Measurements from ENCODE around the gene NFATC2IP.

Gene NFATC2IP

GRCh38 chr16:29009050-29009837 is 58.5 kb downstream of the NFATC2IP start:
- no peak for DNase-seq (ENCODE audit: low read depth in 2 of 2)
- no peak overlapping the region for H3K4me3 ChIP-seq (replicated peaks in 1 of 2; ENCODE audit: low read depth in 2 of 2, low read length in 2 of 2)
- TF ChIP-seq, protein P1, sequence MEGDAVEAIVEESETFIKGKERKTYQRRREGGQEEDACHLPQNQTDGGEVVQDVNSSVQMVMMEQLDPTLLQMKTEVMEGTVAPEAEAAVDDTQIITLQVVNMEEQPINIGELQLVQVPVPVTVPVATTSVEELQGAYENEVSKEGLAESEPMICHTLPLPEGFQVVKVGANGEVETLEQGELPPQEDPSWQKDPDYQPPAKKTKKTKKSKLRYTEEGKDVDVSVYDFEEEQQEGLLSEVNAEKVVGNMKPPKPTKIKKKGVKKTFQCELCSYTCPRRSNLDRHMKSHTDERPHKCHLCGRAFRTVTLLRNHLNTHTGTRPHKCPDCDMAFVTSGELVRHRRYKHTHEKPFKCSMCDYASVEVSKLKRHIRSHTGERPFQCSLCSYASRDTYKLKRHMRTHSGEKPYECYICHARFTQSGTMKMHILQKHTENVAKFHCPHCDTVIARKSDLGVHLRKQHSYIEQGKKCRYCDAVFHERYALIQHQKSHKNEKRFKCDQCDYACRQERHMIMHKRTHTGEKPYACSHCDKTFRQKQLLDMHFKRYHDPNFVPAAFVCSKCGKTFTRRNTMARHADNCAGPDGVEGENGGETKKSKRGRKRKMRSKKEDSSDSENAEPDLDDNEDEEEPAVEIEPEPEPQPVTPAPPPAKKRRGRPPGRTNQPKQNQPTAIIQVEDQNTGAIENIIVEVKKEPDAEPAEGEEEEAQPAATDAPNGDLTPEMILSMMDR (IDR thresholded peaks at IDR 0.05; ENCODE audit: low read depth, low read length), result no peak

DNA sequence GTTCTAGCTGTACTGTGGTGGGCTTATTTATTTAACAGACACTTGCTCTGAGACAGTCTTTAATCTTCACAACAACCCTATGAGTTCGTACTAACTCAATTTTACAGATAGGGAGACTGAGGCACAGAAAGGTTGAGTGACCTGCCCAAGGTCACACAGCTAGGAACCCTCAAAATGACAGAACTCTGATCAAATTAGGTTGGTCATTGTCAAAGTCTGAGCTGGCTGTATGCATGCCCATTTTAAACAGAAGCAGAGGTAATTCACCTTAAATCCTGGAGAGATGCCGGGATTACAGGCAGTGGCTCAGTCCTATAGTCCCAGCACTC is 59.1 kb downstream of the NFATC2IP start:
- TF ChIP-seq, protein P1 (IDR thresholded peaks at IDR 0.05; ENCODE audit: low read depth, low read length), result no peak
- H3K4me3 ChIP-seq (replicated peaks in 1 of 2; ENCODE audit: low read depth in 2 of 2, low read length in 2 of 2), result no peak overlapping the region

DNA sequence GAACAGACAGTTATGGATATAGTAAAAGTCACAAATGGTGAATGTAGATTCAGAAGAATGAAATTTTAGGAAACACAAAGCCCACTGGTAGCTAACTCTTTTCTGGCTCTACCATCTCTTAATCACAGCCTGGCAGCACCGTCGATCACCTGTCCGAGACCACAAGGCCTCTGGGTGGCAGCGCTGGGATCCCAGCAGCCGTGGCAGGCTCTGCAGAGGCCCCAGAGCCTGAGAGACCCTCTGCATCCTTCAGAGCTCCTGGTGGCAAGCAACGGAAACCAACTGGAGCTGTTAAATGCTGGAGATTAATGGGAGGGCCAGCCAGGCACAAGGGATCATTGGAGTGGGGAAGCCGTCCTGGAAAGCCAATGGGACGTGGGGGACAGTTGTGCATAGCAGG is 60.4 kb downstream of the NFATC2IP start:
- no peak for DNase-seq (ENCODE audit: low read depth in 2 of 2)
- no peak overlapping the region for H3K4me3 ChIP-seq (replicated peaks in 1 of 2; ENCODE audit: low read depth in 2 of 2, low read length in 2 of 2)
- TF ChIP-seq, protein P1 (IDR thresholded peaks at IDR 0.05; ENCODE audit: low read depth, low read length), result no peak

More for the DNA sequence above, 59.1 kb downstream of the NFATC2IP start:
- DNase-seq (ENCODE audit: low read depth in 2 of 2), result no peak

DNA sequence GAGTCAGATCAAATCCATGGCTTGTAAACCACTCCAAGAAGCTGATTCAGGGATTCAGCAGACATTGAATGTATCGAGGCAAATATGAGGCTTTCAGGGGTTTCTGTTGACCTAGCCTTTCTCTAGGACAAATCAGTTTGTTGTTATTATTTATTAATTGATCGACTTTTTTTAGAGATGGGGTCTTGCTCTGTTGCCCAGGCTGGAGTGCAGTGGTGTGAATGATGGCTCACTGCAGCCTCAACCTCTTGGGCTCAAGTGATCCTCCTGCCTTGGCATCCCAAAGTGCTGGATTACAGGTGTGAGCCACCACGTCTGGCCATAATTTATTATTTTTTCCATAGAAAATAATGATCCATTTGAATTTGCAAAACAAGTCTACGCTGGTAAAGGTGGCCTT is 61.1 kb downstream of the NFATC2IP start:
- no peak for DNase-seq (ENCODE audit: low read depth in 2 of 2)
- H3K4me3 ChIP-seq (replicated peaks in 1 of 2; ENCODE audit: low read depth in 2 of 2, low read length in 2 of 2), result no peak overlapping the region
- TF ChIP-seq, protein P1 (IDR thresholded peaks at IDR 0.05; ENCODE audit: low read depth, low read length), result no peak

GRCh38 chr16:29012913-29013553 is 62.3 kb downstream of the NFATC2IP start:
- no peak for DNase-seq (ENCODE audit: low read depth in 2 of 2)
- no peak overlapping the region for H3K4me3 ChIP-seq (replicated peaks in 1 of 2; ENCODE audit: low read depth in 2 of 2, low read length in 2 of 2)

DNA sequence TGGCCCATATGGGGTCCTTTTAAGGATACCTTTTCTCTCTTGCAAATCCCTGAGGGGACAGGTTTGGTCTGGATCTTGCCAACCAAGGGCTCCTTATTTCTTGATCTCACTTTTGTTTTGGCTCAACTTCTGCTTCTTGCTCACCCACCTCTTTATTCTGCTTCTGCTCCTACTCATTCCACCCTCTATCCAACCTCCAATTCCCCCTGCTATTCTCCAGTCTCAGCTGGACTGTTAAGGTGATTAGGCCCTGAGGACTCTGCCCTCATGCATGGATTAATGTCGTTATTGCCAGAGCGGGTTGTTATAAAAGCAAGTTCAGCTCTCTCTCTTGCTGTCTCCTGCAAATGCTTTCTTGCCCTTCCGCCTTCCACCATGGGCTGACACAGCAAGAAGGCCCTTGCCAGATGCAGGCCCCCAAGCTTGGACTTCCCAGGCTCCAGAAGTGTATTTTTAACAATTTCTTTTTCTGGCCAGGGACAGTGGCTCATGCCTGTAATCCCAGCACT is 63.9 kb downstream of the NFATC2IP start:
- DNase-seq (ENCODE audit: low read depth in 2 of 2), result no peak
- TF ChIP-seq, protein P1 (IDR thresholded peaks at IDR 0.05; ENCODE audit: low read depth, low read length), result no peak

More at GRCh38 chr16:29012913-29013553, 62.3 kb downstream of the NFATC2IP start:
- TF ChIP-seq, protein P1 (IDR thresholded peaks at IDR 0.05; ENCODE audit: low read depth, low read length), result no peak

More for the DNA sequence above, 63.9 kb downstream of the NFATC2IP start:
- no peak overlapping the region for H3K4me3 ChIP-seq (replicated peaks in 1 of 2; ENCODE audit: low read depth in 2 of 2, low read length in 2 of 2)
